ENCODE results near the gene ZFAND4. TPM values are rescaled to one million over a fixed set of nuclear protein-coding genes. Genes with fewer than 3 reads are reported as not detected.

Gene ZFAND4
- total RNA-seq, 4 donors from 2014 or later: 10.4 to 33.0 (median 16.2) TPM

DNA sequence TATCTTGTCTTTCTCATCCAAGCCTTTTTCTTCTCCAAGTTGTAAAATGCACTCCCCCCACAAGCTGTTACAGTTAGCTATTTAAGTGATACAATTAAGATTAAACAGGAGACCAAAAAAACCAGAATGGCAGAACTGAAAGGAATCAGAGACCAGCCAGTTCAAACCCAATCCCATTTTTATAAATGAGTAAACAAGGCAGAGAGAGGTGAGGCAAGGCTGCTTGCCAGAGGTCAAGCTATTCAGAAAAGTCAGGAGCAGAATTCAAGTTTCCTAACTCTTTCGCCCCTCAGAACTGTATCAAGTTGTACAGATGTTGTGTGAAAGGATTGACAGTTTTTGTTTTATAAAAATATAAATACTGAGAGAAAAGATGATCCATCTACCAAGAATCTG lies 90.2 kb downstream of the ZFAND4 start:
- Histone ChIP-seq H3K27ac (no peak overlapping the region), H3K36me3 (no peaks in the 10 kb centered on the region), H3K4me3 (no peak overlapping the region), H3K27me3 (no peaks in the 10 kb centered on the region), H3K4me1 (peaks cover 0 to 13% (median 7%) of the 10 kb centered on the region in 4 donors), H3K9me3 (no peaks in the 10 kb centered on the region)
- no peak for DNase-seq
- no peak for TF ChIP-seq POLR2A (IDR thresholded peaks at IDR 0.05)
- TF ChIP-seq, protein P1, sequence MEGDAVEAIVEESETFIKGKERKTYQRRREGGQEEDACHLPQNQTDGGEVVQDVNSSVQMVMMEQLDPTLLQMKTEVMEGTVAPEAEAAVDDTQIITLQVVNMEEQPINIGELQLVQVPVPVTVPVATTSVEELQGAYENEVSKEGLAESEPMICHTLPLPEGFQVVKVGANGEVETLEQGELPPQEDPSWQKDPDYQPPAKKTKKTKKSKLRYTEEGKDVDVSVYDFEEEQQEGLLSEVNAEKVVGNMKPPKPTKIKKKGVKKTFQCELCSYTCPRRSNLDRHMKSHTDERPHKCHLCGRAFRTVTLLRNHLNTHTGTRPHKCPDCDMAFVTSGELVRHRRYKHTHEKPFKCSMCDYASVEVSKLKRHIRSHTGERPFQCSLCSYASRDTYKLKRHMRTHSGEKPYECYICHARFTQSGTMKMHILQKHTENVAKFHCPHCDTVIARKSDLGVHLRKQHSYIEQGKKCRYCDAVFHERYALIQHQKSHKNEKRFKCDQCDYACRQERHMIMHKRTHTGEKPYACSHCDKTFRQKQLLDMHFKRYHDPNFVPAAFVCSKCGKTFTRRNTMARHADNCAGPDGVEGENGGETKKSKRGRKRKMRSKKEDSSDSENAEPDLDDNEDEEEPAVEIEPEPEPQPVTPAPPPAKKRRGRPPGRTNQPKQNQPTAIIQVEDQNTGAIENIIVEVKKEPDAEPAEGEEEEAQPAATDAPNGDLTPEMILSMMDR (IDR thresholded peaks at IDR 0.05): no peak

DNA sequence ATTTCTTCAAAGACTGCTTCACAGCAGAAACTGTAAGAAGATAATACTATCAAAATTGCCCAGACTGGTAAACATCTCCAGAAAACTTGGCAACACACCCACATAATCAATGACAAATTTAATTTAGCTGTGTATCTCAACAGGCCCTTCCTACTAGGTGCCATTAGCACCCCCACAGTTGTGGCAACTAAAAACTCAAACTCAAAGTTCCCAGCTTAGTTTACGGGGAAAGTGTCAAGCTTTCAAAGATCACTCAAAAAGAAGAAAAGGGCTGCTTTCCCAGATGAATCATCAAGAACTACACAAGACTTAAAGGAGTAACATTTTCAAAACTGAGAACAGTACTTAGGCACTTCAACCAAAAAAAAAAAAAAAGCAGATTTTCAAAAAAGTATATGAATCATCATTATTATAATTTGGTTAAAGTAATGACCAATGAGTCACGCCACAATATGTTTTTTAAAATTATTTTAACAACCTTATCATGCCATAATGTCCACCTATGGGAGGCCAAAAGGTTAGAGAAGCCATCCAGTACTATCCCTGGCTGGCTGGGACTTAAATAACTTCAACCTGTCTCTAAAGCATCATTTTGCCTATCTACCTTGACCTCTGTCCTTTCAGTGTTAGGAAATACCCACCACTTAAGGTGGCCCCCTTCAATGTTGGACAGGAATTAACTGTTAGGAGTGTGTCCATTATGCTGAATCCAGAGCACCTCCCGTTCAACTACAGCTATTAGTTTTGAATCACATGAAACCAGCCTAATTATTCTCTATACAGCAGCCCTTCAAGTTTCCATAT lies 90.8 kb downstream of the ZFAND4 start:
- H3K27ac ChIP-seq: peak overlapping the region in 2 of 4 donors; percentile 74
- H3K27me3 ChIP-seq: no peaks in the 10 kb centered on the region
- no peaks in the 10 kb centered on the region for H3K36me3 ChIP-seq
- TF ChIP-seq, protein P1 (IDR thresholded peaks at IDR 0.05): no peak
- TF ChIP-seq POLR2A (IDR thresholded peaks at IDR 0.05): no peak
- no peak overlapping the region for H3K4me3 ChIP-seq
- peaks cover 0 to 13% (median 7%) of the 10 kb centered on the region in 4 donors for H3K4me1 ChIP-seq
- H3K9me3 ChIP-seq: no peaks in the 10 kb centered on the region
- no peak for DNase-seq

DNA sequence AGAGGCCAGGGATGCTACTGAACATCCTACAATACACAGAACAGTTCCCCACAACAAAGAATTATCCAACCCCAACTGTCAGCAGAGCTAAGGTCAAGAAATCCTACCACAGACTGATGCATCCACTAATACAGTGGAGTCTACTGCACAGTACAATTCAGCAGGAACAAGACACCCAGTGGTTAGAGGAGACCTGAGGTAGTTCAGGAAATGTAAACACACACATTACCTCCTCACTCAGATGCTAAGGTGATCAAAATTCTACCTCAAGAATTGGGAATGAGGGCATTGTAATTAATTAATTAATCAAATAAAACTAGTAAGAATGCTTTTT lies 91.4 kb downstream of the ZFAND4 start:
- no peak for DNase-seq
- Histone ChIP-seq H3K4me1 (peaks cover 0 to 13% (median 7%) of the 10 kb centered on the region in 4 donors), H3K4me3 (peak overlapping the region in 3 of 4 donors; percentile 23 to 40 (median 36)), H3K27ac (peak overlapping the region; percentile 47 to 83 (median 74)), H3K36me3 (no peaks in the 10 kb centered on the region), H3K9me3 (no peaks in the 10 kb centered on the region), H3K27me3 (no peaks in the 10 kb centered on the region)
- TF ChIP-seq, protein P1 (IDR thresholded peaks at IDR 0.05): no peak
- TF ChIP-seq POLR2A (IDR thresholded peaks at IDR 0.05): no peak

DNA sequence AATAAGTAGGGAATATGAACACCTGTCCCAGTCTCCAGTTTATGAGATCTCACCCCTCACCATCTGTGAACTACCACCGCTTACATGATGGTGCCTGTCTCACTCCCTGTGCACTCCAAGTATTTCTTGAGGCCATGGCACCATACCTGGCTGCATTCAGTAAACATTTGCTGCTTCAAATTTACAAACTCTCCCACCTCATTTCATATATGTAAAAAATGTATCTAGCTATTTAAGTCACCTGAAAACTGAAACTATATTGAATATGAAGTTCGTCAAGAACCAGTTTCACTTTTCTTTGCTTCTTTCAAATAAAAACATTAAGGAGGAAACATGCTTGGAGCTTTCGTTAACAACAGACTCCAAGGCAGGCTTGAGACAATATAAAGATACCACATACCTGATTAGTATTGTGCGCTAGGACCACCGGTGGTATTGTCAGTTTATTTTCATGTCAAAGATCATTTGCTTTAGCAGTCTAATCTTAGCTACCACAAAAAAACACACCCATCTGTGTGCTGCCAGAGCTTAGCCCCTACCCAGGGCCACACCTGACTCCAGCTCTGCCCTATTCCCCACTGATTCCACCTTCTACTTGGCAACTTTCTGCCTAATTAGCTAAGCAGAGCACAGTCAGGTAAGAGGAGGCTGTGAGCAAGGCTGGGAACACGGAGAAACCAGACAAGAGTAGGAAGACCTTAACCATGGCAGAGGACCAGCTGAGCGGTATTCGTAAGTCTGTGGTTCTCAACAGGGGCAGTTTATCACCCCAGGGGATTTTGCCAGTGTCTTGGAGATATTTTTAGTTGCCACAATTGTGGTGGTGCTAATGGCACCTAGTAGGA lies 92.0 kb downstream of the ZFAND4 start:
- H3K27ac ChIP-seq: peak overlapping the region; percentile 47 to 83 (median 74)

DNA sequence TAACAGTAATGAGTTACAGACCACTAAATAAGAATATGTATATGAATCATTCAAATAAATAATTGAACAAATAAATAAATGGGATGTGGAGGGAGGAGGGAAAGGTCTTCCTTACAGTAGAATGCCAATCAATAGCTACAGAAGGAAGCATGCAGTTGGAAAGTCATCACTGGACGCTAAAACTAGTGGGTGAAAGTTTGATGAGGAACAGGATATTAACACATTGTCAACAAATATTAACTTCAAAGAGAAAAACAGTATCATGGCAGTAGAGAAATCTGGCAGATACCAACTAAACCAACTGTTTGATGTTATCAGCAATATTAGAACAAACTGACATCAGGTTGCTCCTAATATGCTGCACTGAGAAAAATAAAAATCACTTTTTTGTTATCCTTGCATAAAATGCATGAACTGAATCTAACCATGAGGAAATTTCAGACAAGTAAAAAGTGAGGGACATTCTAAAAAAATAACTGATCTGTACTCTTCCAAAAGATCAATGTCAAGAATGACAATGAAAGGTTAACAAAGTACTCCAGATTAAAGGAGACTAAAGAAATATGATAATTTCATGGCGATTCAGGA lies 94.1 kb downstream of the ZFAND4 start:
- H3K4me3 ChIP-seq: no peak overlapping the region
- no peaks in the 10 kb centered on the region for H3K36me3 ChIP-seq
- no peaks in the 10 kb centered on the region for H3K27me3 ChIP-seq
- no peak overlapping the region for H3K27ac ChIP-seq
- no peaks in the 10 kb centered on the region for H3K9me3 ChIP-seq
- peaks cover 0 to 13% (median 7%) of the 10 kb centered on the region in 4 donors for H3K4me1 ChIP-seq
- TF ChIP-seq POLR2A (IDR thresholded peaks at IDR 0.05): no peak
- TF ChIP-seq, protein P1 (IDR thresholded peaks at IDR 0.05): no peak
- DNase-seq: no peak

More for the DNA sequence above, 92.0 kb downstream of the ZFAND4 start:
- Histone ChIP-seq H3K4me3 (peak overlapping the region; percentile 19 to 40 (median 30)), H3K27me3 (no peaks in the 10 kb centered on the region), H3K36me3 (no peaks in the 10 kb centered on the region), H3K4me1 (peaks cover 0 to 13% (median 7%) of the 10 kb centered on the region in 4 donors), H3K9me3 (no peaks in the 10 kb centered on the region)
- TF ChIP-seq, protein P1 (IDR thresholded peaks at IDR 0.05): no peak
- no peak for TF ChIP-seq POLR2A (IDR thresholded peaks at IDR 0.05)
- peak in 1 of 3 donors; percentile 29 for DNase-seq
